Naive B cell (primary cell): ENCODE results near the gene SNX25. TPM values are rescaled to one million over a fixed set of nuclear protein-coding genes. Genes with fewer than 3 reads are reported as not detected.
"Not testable (repeated sequence)": the region's sequence is repeated elsewhere in the genome, so short reads cannot be mapped to it uniquely, and the experiment has no call there.

Experiments
- ATAC-seq, 2 donors: fragments of 150-1000 bp; cut with Tn5 transposase; 2 replicates each; pipeline ENCODE4 v1.10.0; 2021; ENCODE audit warnings: low read depth in 2 of 2, mild to moderate bottlenecking in 2 of 2, moderate library complexity in 2 of 2
- DNase-seq: peaks from one replicate; pipeline ENCODE4 v3.0.0; 2022
- H3K27ac Mint-ChIP-seq, 6 donors: one replicate each; pipeline ENCODE4 v1.8.0; 2020 to 2022; ENCODE audit warnings: mild to moderate bottlenecking in 6 of 6, mixed read lengths in 6 of 6, moderate library complexity in 5 of 6, inconsistent platforms in 2 of 6
- H3K27me3 Mint-ChIP-seq, 3 donors: one replicate each; pipeline ENCODE4 v1.8.0; 2021 to 2022; ENCODE audit warnings: mixed read lengths in 3 of 3, mild to moderate bottlenecking in 1 of 3
- H3K36me3 Mint-ChIP-seq, 2 donors: one replicate each; pipeline ENCODE4 v1.8.0; 2020 to 2022; ENCODE audit warnings: mixed read lengths in 2 of 2, inconsistent platforms in 1 of 2, mild to moderate bottlenecking in 1 of 2
- H3K4me1 Mint-ChIP-seq, 3 donors: one replicate each; pipeline ENCODE4 v1.8.0; 2020 to 2022; ENCODE audit warnings: mixed read lengths in 3 of 3, inconsistent platforms in 1 of 3, mild to moderate bottlenecking in 1 of 3, moderate library complexity in 1 of 3
- H3K4me3 Mint-ChIP-seq, 8 donors: one replicate each; pipeline ENCODE4 v1.8.0; 2020 to 2022; ENCODE audit warnings: mild to moderate bottlenecking in 8 of 8, mixed read lengths in 8 of 8, moderate library complexity in 8 of 8, inconsistent platforms in 2 of 8
- H3K9me3 Mint-ChIP-seq, 7 donors: one replicate each; pipeline ENCODE4 v1.8.0; 2020 to 2022; ENCODE audit warnings: mixed read lengths in 7 of 7, mild to moderate bottlenecking in 5 of 7, inconsistent platforms in 2 of 7, moderate library complexity in 1 of 7
- polyA plus RNA-seq, 6 donors: library from polyadenylated mRNA; unstranded; fragments of 300-500 nt; fragmentation: Illumina TruSeq; gene quantifications; one replicate each; pipeline ENCODE4 v1.2.3, GENCODE V29; 2021; ENCODE audit warnings: low read depth in 6 of 6

The SNX25 gene
- polyA plus RNA-seq, 6 donors from 2014 or later, result 10.8 to 28.1 (median 16.8) TPM

DNA sequence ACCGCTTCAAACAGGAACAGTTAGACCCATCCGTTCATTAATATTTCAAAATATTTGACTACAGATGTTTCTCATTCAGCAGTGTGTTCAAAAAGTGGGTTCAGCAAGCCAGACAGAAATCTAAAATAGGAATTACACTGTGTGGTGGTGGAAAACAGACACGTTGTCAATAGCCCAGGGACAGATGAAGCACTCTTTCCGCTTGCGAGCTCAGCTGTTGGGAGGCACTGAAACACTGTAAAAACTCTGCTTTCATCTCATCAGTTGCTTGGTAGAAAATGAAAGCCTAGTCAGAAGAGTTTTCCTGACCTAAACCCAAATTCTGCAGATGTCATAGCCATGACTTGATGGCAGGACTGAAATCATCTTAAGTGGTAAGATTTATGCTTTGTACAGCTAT lies 147.8 kb downstream of the SNX25 start:
- no peak for ATAC-seq
- Mint-ChIP-seq H3K27ac (peak overlapping the region in 1 of 6 donors; percentile 88), H3K9me3 (no peaks in the 10 kb centered on the region), H3K4me3 (no peak overlapping the region), H3K27me3 (no peaks in the 10 kb centered on the region), H3K36me3 (peaks cover 14 to 33% of the 10 kb centered on the region in 2 donors), H3K4me1 (peaks cover 0 to 18% (median 7%) of the 10 kb centered on the region in 3 donors)
- DNase-seq, result no peak

- H3K4me3 Mint-ChIP-seq, result no peak overlapping the region
- peak overlapping the region in 1 of 6 donors; percentile 50 for H3K27ac Mint-ChIP-seq
Observed at GRCh38 chr4:185357733-185358440, 148.5 kb downstream of the SNX25 start.

GRCh38 chr4:185358514-185358913 lies 149.1 kb downstream of the SNX25 start:
- H3K9me3 Mint-ChIP-seq, result no peaks in the 10 kb centered on the region
- H3K27me3 Mint-ChIP-seq, result no peaks in the 10 kb centered on the region
- peaks cover 0 to 9% (median 0%) of the 10 kb centered on the region in 3 donors for H3K4me1 Mint-ChIP-seq
- H3K4me3 Mint-ChIP-seq, result no peak overlapping the region
- H3K27ac Mint-ChIP-seq, result no peak overlapping the region
- peaks cover 2 to 26% of the 10 kb centered on the region in 2 donors for H3K36me3 Mint-ChIP-seq
- ATAC-seq, result peak; percentile 50 to 60
- no peak for DNase-seq

More at GRCh38 chr4:185357733-185358440, 148.5 kb downstream of the SNX25 start:
- Mint-ChIP-seq H3K9me3 (no peaks in the 10 kb centered on the region), H3K27me3 (no peaks in the 10 kb centered on the region), H3K36me3 (peaks cover 8 to 26% of the 10 kb centered on the region in 2 donors), H3K4me1 (peaks cover 0 to 12% (median 0%) of the 10 kb centered on the region in 3 donors)
- DNase-seq, result no peak
- no peak for ATAC-seq

DNA sequence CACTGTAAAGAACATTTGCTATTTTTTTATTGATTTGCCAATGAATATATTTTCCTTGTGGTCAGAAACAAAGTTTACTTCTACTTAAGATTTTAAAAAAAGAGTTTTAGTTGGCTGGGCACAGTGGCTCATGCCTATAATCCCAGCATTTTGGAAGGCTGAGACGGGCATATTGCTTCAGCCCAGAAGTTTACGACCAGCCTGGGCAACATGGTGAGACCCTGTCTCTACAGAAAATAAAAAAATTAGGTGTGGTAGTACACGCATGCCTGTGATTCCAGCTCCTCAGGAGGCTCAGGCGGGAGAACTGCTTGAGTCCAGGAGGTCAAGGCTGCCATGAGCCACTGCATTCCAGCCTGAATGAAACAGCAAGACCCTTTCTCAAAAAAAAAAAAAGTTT lies 149.6 kb downstream of the SNX25 start:
- peaks cover 0 to 28% of the 10 kb centered on the region in 2 donors for H3K36me3 Mint-ChIP-seq
- no peak for ATAC-seq
- H3K9me3 Mint-ChIP-seq, result no peaks in the 10 kb centered on the region
- H3K27me3 Mint-ChIP-seq, result no peaks in the 10 kb centered on the region
- no peak overlapping the region for H3K27ac Mint-ChIP-seq
- H3K4me3 Mint-ChIP-seq, result no peak overlapping the region
- peaks cover 0 to 8% (median 0%) of the 10 kb centered on the region in 3 donors for H3K4me1 Mint-ChIP-seq
- no peak for DNase-seq

DNA sequence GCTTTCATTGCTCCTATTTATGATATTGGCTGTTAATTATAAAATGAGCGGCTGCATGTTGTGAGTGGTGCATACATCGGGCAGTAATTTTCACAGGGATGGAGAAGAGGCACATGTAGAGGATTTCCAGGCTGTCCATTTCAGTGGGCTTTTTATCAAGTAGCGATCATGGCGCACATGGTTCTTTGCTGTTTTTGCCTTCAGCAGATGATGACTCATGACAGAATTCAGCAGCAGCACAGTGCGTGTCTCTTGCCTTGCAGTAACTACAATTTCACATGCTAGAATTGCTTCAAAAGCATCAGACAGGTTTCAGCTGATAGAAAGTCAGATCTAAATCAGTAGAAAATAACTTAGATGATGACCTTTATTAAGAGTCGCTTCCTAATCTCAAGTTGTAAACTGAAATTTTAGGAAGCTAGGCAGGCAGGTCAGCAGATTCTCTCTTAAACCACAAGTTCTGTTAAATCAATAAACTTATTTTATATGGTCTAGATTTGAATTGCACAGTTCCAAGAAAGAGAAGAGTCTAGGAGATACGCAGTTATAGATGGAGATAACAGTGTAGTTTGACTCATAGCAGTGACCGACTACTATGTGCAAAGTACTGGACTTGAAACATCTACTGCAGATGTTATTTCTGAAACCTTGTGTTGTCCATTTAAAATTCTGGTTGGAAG lies 150.5 kb downstream of the SNX25 start:
- ATAC-seq, result no peak
- H3K36me3 Mint-ChIP-seq, result peaks cover 0 to 31% of the 10 kb centered on the region in 2 donors
- no peak for DNase-seq
- H3K27ac Mint-ChIP-seq, result no peak overlapping the region
- no peaks in the 10 kb centered on the region for H3K9me3 Mint-ChIP-seq
- no peaks in the 10 kb centered on the region for H3K27me3 Mint-ChIP-seq
- H3K4me1 Mint-ChIP-seq, result peaks cover 0 to 8% (median 0%) of the 10 kb centered on the region in 3 donors
- no peak overlapping the region for H3K4me3 Mint-ChIP-seq

DNA sequence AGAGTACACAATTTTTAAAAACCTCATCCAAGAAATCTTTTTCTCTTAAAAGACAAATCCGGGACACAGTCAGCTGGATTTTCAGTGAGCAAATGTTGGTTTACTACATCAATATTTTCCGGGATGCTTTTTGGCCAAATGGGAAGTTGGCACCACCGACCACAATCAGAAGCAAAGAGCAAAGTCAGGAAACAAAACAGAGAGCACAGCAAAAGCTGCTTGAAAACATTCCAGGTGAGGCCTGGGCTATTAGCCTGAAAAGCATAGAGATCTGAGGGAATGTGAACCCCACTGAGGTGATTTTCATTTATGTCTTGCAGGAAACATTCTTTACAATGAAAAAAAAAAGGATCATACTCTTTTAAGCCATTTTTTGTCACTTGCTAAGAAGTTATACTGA lies 152.5 kb downstream of the SNX25 start:
- H3K27ac Mint-ChIP-seq, result no peak overlapping the region
- DNase-seq (no peak), ATAC-seq (no peak)
- no peak overlapping the region for H3K4me3 Mint-ChIP-seq
- no peaks in the 10 kb centered on the region for H3K27me3 Mint-ChIP-seq
- H3K9me3 Mint-ChIP-seq, result no peaks in the 10 kb centered on the region
- peaks cover 0 to 25% of the 10 kb centered on the region in 2 donors for H3K36me3 Mint-ChIP-seq
- peaks cover 0 to 8% (median 0%) of the 10 kb centered on the region in 3 donors for H3K4me1 Mint-ChIP-seq

DNA sequence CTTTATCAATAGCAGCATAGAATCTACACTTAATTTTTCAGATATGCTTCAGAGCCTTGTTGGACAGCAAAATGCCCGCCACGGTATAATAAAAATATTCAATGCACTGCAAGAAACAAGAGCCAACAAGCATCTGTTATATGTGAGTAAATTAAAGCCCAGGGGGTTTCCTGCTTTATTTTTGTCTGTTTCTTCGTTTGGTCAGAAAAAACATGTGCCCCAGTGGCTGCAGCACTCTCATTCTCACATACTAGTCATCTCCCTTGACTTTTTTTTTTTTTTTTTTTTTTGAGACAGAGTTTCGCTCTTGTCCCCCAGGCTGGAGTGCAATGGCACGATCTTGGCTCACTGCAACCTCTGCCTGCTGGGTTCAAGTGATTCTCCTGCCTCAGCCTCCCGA lies 153.2 kb downstream of the SNX25 start:
- ATAC-seq, H3K27ac Mint-ChIP-seq, DNase-seq, H3K9me3 Mint-ChIP-seq, H3K4me3 Mint-ChIP-seq, H3K27me3 Mint-ChIP-seq, H3K4me1 Mint-ChIP-seq: not testable (repeated sequence)
- peaks cover 0 to 18% of the 10 kb centered on the region in 2 donors for H3K36me3 Mint-ChIP-seq

DNA sequence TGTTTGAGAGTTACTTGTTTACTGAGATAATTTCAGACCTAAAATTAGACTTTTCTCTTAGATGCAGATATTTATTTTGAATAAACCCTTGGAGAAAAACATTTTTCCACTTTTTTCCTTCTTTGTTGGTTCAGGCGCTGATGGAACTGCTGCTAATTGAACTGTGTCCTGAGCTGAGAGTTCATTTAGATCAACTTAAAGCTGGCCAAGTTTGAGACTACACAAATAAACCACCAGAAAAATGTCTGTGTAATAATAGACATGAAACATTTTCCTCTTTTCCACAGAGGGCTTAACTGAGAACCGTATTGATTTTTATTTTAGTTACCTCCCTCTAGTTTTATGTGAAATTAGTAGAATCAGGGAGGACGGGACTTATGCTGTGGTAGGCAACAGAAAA lies 153.9 kb downstream of the SNX25 start:
- no peaks in the 10 kb centered on the region for H3K9me3 Mint-ChIP-seq
- DNase-seq (no peak), ATAC-seq (no peak)
- H3K27ac Mint-ChIP-seq, result no peak overlapping the region
- peaks cover 0 to 4% (median 0%) of the 10 kb centered on the region in 3 donors for H3K4me1 Mint-ChIP-seq
- no peaks in the 10 kb centered on the region for H3K27me3 Mint-ChIP-seq
- H3K4me3 Mint-ChIP-seq, result no peak overlapping the region
- H3K36me3 Mint-ChIP-seq, result peaks cover 0 to 14% of the 10 kb centered on the region in 2 donors

DNA sequence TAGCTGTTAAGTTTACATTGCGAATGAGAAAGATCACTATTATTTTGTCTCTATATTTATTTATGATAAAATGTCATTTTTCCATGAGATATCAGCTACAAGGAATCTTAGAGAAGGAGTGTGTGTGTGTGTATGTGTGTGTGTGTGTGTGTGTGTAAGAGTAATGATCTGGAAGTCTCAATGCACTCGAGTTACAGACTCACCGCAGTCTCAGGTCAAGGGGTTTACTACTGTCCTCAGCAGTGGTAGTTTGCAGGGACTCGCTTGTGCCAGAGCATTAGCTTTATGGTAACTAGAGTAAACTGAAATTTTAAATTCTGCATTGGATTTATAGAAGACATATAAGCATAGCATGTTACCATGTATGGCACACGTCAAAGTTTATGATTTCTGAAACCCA lies 155.5 kb downstream of the SNX25 start:
- peaks cover 0 to 18% of the 10 kb centered on the region in 2 donors for H3K36me3 Mint-ChIP-seq
- H3K9me3 Mint-ChIP-seq, result no peaks in the 10 kb centered on the region
- H3K27me3 Mint-ChIP-seq, result no peaks in the 10 kb centered on the region
- H3K4me1 Mint-ChIP-seq, result no peaks in the 10 kb centered on the region
- peak overlapping the region in 1 of 6 donors; percentile 24 for H3K27ac Mint-ChIP-seq
- DNase-seq, result no peak
- H3K4me3 Mint-ChIP-seq, result no peak overlapping the region
- no peak for ATAC-seq

- DNase-seq, result no peak
- H3K4me1 Mint-ChIP-seq, result peaks cover 0 to 3% (median 0%) of the 10 kb centered on the region in 3 donors
- H3K36me3 Mint-ChIP-seq, result peaks cover 0 to 10% of the 10 kb centered on the region in 2 donors
- H3K27ac Mint-ChIP-seq, result no peak overlapping the region
- no peak overlapping the region for H3K4me3 Mint-ChIP-seq
- H3K9me3 Mint-ChIP-seq, result no peaks in the 10 kb centered on the region
- no peak for ATAC-seq
- no peaks in the 10 kb centered on the region for H3K27me3 Mint-ChIP-seq
Observed at GRCh38 chr4:185369731-185370130, 160.3 kb downstream of the SNX25 start.

DNA sequence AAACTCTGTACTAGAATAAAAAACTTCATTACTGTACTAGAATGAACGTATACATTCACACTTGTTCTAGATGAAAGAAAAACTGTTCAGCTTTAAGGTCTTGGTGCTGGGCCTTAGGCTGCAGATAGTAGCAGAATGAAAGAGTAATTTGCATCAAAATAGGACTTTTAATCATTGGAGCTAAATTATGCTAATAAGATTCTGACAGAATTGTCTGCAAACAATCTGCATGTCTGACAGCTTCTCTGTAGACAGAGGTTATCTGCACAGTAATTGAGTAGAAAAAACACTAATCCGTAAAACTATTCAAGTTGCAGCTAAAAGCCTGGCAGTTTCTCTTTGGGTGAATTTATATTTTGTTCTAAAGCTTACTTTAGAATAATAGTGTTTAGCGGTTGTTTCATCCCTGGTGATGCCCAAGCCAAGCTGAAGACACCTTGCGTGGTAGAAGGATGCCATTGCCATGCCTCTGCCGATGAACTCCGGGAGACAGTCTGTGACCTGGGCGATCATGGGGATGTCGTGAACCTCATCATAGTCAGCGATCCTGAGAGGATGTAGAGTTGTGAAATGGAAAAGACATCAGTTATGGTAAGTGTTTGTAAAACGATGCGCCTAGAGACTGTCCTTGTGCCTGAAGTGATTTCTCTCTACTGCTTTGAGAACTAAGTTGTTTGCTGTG lies 161.0 kb downstream of the SNX25 start:
- Mint-ChIP-seq H3K9me3 (no peaks in the 10 kb centered on the region), H3K4me3 (no peak overlapping the region), H3K4me1 (peaks cover 0 to 3% (median 0%) of the 10 kb centered on the region in 3 donors), H3K36me3 (peaks cover 0 to 10% of the 10 kb centered on the region in 2 donors), H3K27ac (peak overlapping the region in 2 of 6 donors; percentile 6 to 53), H3K27me3 (no peaks in the 10 kb centered on the region)
- ATAC-seq (no peak), DNase-seq (no peak)

GRCh38 chr4:185371702-185372101 lies 162.3 kb downstream of the SNX25 start:
- Mint-ChIP-seq H3K27ac (no peak overlapping the region), H3K4me3 (no peak overlapping the region), H3K4me1 (peaks cover 0 to 7% (median 0%) of the 10 kb centered on the region in 3 donors), H3K36me3 (peaks cover 0 to 10% of the 10 kb centered on the region in 2 donors), H3K9me3 (no peaks in the 10 kb centered on the region), H3K27me3 (no peaks in the 10 kb centered on the region)
- DNase-seq (no peak), ATAC-seq (no peak)

DNA sequence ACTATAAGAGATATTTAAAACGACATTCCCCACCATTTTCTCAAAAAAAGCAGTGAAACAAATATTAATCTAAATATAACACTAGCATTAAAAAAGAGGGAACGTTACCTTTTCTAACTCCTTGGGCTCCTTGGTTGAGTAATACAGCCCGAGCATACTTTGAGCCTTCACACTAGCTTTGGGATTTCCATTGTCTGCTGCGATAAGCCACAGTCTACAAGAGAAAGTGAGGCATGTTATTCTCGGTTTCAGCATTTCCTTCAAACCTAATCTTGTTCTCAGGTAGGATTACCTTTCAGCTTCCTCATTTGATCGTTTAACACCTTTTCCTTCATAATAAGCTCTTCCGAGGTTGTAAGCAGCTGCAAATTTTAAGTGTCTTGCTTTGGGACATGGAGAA lies 164.6 kb downstream of the SNX25 start:
- Mint-ChIP-seq H3K27me3 (no peaks in the 10 kb centered on the region), H3K4me1 (peaks cover 0 to 7% (median 0%) of the 10 kb centered on the region in 3 donors), H3K4me3 (no peak overlapping the region), H3K36me3 (peaks cover 0 to 6% of the 10 kb centered on the region in 2 donors), H3K9me3 (no peaks in the 10 kb centered on the region), H3K27ac (peak overlapping the region in 3 of 6 donors; percentile 1 to 68 (median 54))
- no peak for ATAC-seq
- no peak for DNase-seq
